DND-41 (cell line): ENCODE measurements around the gene NLRP4.

Source experiments
- EZH2 ChIP-seq: IDR thresholded peaks from 3 replicates; pipeline ENCODE4 v1.6.1; 2012; ENCODE audit warnings: borderline replicate concordance, low read depth, mild to moderate bottlenecking, moderate library complexity, low read length, inconsistent platforms; ENCODE audit not compliant: severe bottlenecking
- TF ChIP-seq, protein P1 (sequence below): IDR thresholded peaks from 2 replicates; pipeline ENCODE4 v1.5.1; 2012; ENCODE audit warnings: borderline replicate concordance, low read length, moderate library complexity, mild to moderate bottlenecking; ENCODE audit not compliant: poor library complexity, severe bottlenecking; ENCODE audit errors: extremely low read depth

DNA sequence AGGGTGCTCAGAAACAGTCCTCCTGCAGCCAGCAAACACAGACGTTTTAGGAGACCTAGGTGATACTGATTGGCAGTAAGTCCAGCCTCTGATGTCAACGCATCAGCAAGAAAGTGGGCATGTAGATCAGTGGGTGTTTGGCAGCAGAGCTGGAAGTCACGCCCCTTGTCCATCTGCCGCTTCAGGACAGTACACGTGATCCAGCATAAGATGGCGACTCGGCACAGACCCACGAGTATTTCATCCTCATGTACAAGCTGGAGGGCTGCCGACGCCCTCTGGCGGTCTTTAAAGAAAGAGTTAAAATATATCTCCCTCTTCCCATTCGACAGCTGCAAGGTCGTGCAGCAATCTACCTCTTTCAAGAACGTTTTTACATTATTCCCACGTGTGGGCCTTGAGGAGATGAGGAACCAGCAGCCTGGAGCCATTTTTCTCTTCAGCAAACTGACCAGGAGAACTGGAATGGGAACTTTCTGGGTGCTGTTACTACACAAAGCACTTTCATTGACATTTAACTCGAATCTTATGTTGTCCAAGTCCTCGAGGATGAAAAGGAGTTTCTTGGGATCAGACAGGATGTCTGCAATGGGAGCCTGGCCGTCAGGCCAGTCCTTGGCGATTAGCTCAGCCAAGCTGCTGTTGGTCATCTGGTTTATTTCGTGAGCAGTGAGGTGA is 26.8 kb upstream of the NLRP4 start:
- TF ChIP-seq, protein P1, sequence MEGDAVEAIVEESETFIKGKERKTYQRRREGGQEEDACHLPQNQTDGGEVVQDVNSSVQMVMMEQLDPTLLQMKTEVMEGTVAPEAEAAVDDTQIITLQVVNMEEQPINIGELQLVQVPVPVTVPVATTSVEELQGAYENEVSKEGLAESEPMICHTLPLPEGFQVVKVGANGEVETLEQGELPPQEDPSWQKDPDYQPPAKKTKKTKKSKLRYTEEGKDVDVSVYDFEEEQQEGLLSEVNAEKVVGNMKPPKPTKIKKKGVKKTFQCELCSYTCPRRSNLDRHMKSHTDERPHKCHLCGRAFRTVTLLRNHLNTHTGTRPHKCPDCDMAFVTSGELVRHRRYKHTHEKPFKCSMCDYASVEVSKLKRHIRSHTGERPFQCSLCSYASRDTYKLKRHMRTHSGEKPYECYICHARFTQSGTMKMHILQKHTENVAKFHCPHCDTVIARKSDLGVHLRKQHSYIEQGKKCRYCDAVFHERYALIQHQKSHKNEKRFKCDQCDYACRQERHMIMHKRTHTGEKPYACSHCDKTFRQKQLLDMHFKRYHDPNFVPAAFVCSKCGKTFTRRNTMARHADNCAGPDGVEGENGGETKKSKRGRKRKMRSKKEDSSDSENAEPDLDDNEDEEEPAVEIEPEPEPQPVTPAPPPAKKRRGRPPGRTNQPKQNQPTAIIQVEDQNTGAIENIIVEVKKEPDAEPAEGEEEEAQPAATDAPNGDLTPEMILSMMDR: no peak
- TF ChIP-seq EZH2: no peak
